Spleen (tissue), 11 donors: ENCODE measurements around the gene STRIP2. TPM values are rescaled to one million over a fixed set of nuclear protein-coding genes. Genes with fewer than 3 reads are reported as not detected.
"Not testable (repeated sequence)": the region's sequence is repeated elsewhere in the genome, so short reads cannot be mapped to it uniquely, and the experiment has no call there.

Experiments
- DNase-seq: peaks from one replicate; pipeline ENCODE4 v3.0.0-alpha.2; 2020
- H3K27ac ChIP-seq, 8 donors: fragments of 200-600 bp; sonication (generic) in 7 of 8; 1 replicate in 4 of 8; 2 replicates in 4 of 8; pipeline versions ENCODE4 v1.5.0 to v1.8.0; 2016 to 2021; ENCODE audit warnings: inconsistent platforms in 4 of 8, mild to moderate bottlenecking in 4 of 8, moderate library complexity in 1 of 8
- H3K27me3 ChIP-seq, 7 donors: fragments of 200-600 bp; sonication (generic) in 6 of 7; replicated peaks in 1 of 7; 1 replicate in 4 of 7; 2 replicates in 3 of 7; pipeline versions ENCODE4 v1.5.0 to v1.8.0; 2016 to 2021; ENCODE audit warnings: inconsistent platforms in 3 of 7, mild to moderate bottlenecking in 1 of 7
- H3K36me3 ChIP-seq, 6 donors: fragments of 200-600 bp; sonication (generic) in 5 of 6; 1 replicate in 4 of 6; 2 replicates in 2 of 6; pipeline versions ENCODE4 v1.5.0 to v1.8.0; 2016 to 2021; ENCODE audit warnings: inconsistent platforms in 2 of 6
- H3K4me1 ChIP-seq, 6 donors: fragments of 200-600 bp; sonication (generic) in 5 of 6; 1 replicate in 3 of 6; 2 replicates in 3 of 6; pipeline versions ENCODE4 v1.5.0 to v1.8.0; 2016 to 2021; ENCODE audit warnings: inconsistent platforms in 3 of 6
- H3K4me3 ChIP-seq, 8 donors: fragments of 200-600 bp; sonication (generic) in 7 of 8; 1 replicate in 4 of 8; 2 replicates in 4 of 8; pipeline versions ENCODE4 v1.5.0 to v1.8.0; 2016 to 2021; ENCODE audit warnings: inconsistent platforms in 4 of 8, mild to moderate bottlenecking in 4 of 8, moderate library complexity in 2 of 8
- H3K9me3 ChIP-seq, 8 donors: fragments of 200-600 bp; sonication (generic) in 7 of 8; 1 replicate in 4 of 8; 2 replicates in 4 of 8; pipeline versions ENCODE4 v1.5.0 to v1.8.0; 2016 to 2021; ENCODE audit warnings: inconsistent platforms in 4 of 8
- POLR2A ChIP-seq, 3 donors: fragments of 450-650 bp; IDR thresholded peaks; one replicate each; pipeline ENCODE4 v1.5.1; 2017; ENCODE audit warnings: antibody characterized with exemption in 3 of 3, mild to moderate bottlenecking in 1 of 3
- POLR2AphosphoS5 ChIP-seq, 3 donors: sonication (generic); formaldehyde crosslinking; IDR thresholded peaks; one replicate each; pipeline ENCODE4 v1.5.1; 2017; ENCODE audit warnings: antibody characterized with exemption in 3 of 3
- WGBS, 5 donors: extraction: QIAGEN DNeasy Blood & Tissue Kit in 3 of 5; methylation state at CpG; one replicate each; pipeline versions ENCODE4 v1.1.5 to v1.1.7; 2013 to 2018; 5-methylcytosine and 5-hydroxymethylcytosine counted together
- intact Hi-C: fragments of 100-400 bp; cut with DNase I; formaldehyde crosslinking; loops from one replicate; pipeline ENCODE4 v1.15.0; 2023; ENCODE audit warnings: low total_unique reads
- polyA plus RNA-seq, 3 donors: library from polyadenylated mRNA; stranded (reverse); fragments of 200-250 nt; gene quantifications; one replicate each; pipeline ENCODE4 v1.2.1, GENCODE V29; 2013
- total RNA-seq, 7 donors: library from RNA; depleted of rRNA in 3 of 7; stranded (reverse); fragments of >200 nt in 3 of 7; fragmentation: NEBNext Ultra II Directional in 4 of 7; extraction: Animal tissue kit (Norgen Biotek cat#: 25700) in 4 of 7; gene quantifications; one replicate each; pipeline versions ENCODE4 v1.1.0 to v1.2.1, GENCODE V29; 2016 to 2021
- TF ChIP-seq, protein P1 (sequence below), 11 experiments: fragments of 200-600 bp in 7 of 11; fragments of 450-650 bp in 4 of 11; sonication (generic) in 4 of 11; IDR thresholded peaks in 8 of 11; conservative IDR thresholded peaks in 3 of 11; 1 replicate in 7 of 11; 2 replicates in 4 of 11; pipeline versions ENCODE4 v1.4.0 to v1.8.0; 2016 to 2021; ENCODE audit warnings: antibody characterized with exemption in 11 of 11, inconsistent platforms in 4 of 11, mild to moderate bottlenecking in 1 of 11
- donor health status: healthy with polysubstance abuse.
- donor health status: DM: no; HTN: no; CAD: no; lungs with moderate emphysema.
- donor health status: DM: no; HTN: no; CAD: no.
- donor health status: Bipolar disorder and iron deficiency.
- donor health status: healthy.
- donor health status: DM: no; HTN: no; CAD: no.
- donor health status: DM: yes; HTN: yes; CAD: no.

The STRIP2 gene
- total and polyA plus RNA-seq, 10 donors: 0.60 to 2.2 (median 1.3) TPM

DNA sequence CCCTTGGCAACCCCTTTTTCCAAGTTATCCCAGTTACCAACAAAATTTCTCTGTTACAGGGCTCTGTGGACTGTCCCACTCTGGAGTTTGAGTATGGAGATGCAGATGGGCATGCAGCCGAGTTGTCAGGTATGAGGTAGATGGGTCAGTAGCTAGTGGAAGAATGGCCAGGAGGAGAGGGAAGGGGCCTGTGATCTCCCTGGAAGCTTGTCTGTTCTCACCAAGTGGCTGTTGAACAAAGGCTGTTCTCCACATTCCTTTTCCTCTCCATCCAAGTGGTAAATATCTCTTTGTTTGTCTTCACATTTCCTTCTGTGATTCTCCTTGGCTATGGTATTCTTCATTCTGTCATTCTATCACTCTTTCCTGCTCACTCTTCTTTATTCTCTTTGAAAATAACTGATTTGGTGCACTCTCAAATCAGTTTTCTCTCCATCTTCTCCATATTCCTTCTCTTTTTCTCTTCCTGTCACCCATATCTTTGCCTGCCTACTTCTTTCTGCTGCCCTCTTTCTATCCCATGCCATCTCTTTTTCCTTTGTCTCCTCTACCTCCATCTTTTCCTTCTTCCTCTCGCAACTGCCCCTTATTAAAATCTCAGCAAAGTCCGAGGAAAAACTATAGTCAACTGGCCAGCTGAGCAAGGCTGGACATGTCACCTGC is 5.9 kb downstream of the STRIP2 start:
- H3K36me3 ChIP-seq: no peaks in the 10 kb centered on the region
- intact Hi-C loops: no loop called here
- no peaks in the 10 kb centered on the region for H3K9me3 ChIP-seq
- TF ChIP-seq POLR2A (IDR thresholded peaks at IDR 0.05) (no peak), POLR2AphosphoS5 (IDR thresholded peaks at IDR 0.05) (no peak)
- TF ChIP-seq, protein P1, sequence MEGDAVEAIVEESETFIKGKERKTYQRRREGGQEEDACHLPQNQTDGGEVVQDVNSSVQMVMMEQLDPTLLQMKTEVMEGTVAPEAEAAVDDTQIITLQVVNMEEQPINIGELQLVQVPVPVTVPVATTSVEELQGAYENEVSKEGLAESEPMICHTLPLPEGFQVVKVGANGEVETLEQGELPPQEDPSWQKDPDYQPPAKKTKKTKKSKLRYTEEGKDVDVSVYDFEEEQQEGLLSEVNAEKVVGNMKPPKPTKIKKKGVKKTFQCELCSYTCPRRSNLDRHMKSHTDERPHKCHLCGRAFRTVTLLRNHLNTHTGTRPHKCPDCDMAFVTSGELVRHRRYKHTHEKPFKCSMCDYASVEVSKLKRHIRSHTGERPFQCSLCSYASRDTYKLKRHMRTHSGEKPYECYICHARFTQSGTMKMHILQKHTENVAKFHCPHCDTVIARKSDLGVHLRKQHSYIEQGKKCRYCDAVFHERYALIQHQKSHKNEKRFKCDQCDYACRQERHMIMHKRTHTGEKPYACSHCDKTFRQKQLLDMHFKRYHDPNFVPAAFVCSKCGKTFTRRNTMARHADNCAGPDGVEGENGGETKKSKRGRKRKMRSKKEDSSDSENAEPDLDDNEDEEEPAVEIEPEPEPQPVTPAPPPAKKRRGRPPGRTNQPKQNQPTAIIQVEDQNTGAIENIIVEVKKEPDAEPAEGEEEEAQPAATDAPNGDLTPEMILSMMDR (IDR thresholded peaks at IDR 0.05 in 8 of 11, conservative IDR thresholded peaks at IDR 0.05 in 3 of 11): no peak
- no peak overlapping the region for H3K27ac ChIP-seq
- DNase-seq: no peak
- 88 to 100% (median 95%) methylated on average over 3 of the region's 3 CpGs for WGBS, 5 donors
- peaks cover 0 to 5% (median 2%) of the 10 kb centered on the region in 6 donors for H3K4me1 ChIP-seq
- no peak overlapping the region for H3K4me3 ChIP-seq
- peaks cover 0 to 17% (median under 1%) of the 10 kb centered on the region in 7 donors for H3K27me3 ChIP-seq

DNA sequence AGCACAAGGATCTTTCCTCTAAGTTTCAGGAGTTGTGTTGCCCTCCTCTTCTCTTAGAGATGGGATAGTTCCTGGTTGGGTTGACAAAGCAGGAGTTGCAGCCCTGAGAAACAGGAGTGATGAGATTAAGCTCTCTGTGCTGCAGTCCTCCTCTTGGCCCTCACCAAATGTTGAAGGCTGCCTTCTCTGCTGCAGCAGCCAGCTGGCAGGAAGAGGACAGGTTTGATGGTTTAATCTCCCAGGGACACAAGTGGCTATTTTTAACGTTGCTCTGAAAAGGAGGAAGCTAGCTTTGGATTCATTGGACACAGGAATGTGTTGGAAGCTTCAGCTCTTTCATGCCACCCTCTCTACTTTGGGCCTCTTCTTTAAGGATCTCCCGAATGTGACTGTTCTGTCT is 9.4 kb downstream of the STRIP2 start:
- Histone ChIP-seq H3K27me3 (no peaks in the 10 kb centered on the region), H3K4me1 (no peaks in the 10 kb centered on the region), H3K27ac (no peak overlapping the region), H3K4me3 (no peak overlapping the region), H3K36me3 (no peaks in the 10 kb centered on the region), H3K9me3 (peaks cover 0 to 8% (median 6%) of the 10 kb centered on the region in 8 donors)
- no peak for DNase-seq
- intact Hi-C loops: no loop called here
- TF ChIP-seq, protein P1 (IDR thresholded peaks at IDR 0.05 in 8 of 11, conservative IDR thresholded peaks at IDR 0.05 in 3 of 11): no peak
- no peak for TF ChIP-seq POLR2AphosphoS5 (IDR thresholded peaks at IDR 0.05)
- TF ChIP-seq POLR2A (IDR thresholded peaks at IDR 0.05): no peak
- WGBS, 5 donors: 32 to 50% (median 37%) methylated on average over 2 of the region's 2 CpGs

DNA sequence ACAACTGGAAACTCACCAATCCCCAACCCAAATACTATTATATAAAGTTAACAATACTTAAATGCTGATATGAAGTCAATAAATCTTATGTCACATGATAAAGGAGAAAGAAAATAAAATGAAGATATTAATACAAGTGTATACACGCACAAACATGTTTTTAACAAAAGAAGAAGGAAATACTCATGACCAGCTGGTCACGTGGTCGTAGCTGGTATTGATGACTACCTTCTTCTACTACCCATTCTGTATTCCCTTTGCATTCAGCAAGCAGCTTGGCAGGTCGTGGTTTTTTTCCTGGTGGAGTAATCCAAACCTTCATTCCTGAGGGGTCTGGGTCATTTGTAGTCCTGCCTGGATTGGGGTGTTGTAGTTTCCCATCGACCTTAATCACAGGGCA is 10.5 kb downstream of the STRIP2 start:
- intact Hi-C loops, H3K36me3 ChIP-seq, H3K27me3 ChIP-seq, H3K4me3 ChIP-seq, H3K27ac ChIP-seq, H3K4me1 ChIP-seq, DNase-seq: not testable (repeated sequence)
- peaks cover 0 to 18% (median 14%) of the 10 kb centered on the region in 8 donors for H3K9me3 ChIP-seq
- WGBS, 5 donors: 83 to 95% (median 85%) methylated on average over 5 of the region's 5 CpGs

DNA sequence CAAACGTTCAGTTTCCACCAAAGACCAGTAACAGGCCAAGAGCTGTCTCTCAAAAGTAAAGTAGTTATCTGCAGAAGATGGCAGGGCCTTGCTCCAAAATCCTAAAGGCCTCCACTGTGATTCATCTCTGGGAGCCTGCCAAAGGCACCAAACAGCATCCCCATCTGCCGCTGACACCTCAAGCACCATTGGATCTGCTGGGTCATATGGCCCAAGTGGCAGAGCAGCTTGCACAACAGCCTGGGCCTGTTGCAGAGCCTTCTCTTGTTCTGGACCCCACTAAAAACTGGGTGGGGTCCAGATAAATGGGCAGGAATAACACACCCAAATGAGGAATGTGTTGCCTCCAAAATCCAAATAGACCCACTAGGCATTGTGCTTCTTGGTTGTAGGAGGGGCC is 12.7 kb downstream of the STRIP2 start:
- H3K27ac ChIP-seq, H3K4me3 ChIP-seq, intact Hi-C loops, H3K4me1 ChIP-seq, DNase-seq, H3K27me3 ChIP-seq, H3K36me3 ChIP-seq: not testable (repeated sequence)
- WGBS, 5 donors: 47 to 92% (median 50%) methylated on average over 1 to 2 of the region's 2 CpGs
- peaks cover 0 to 18% (median 14%) of the 10 kb centered on the region in 8 donors for H3K9me3 ChIP-seq

DNA sequence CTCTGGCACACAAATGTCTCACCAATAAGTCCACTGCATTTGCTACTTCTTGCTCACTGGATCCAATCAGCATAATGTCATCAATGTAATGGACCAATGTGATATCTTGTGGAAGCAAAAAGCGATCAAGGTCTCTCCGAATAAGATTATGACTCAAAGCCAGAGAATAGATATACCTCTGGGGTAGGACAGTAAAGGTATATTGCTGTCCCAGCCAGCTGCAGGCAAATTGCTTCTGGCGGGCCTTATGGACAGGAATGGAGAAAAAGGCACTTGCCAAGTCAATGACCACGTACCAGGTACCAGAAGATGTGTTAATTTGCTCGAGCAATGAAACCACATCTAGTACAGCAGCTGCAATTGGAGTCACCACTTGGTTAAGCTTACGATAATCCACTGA is 13.2 kb downstream of the STRIP2 start:
- DNase-seq, H3K27me3 ChIP-seq, H3K4me1 ChIP-seq, H3K4me3 ChIP-seq, H3K36me3 ChIP-seq, intact Hi-C loops, H3K27ac ChIP-seq: not testable (repeated sequence)
- peaks cover 0 to 18% (median 14%) of the 10 kb centered on the region in 8 donors for H3K9me3 ChIP-seq
- WGBS, 5 donors: 92 to 97% (median 95%) methylated on average over 6 of the region's 6 CpGs

DNA sequence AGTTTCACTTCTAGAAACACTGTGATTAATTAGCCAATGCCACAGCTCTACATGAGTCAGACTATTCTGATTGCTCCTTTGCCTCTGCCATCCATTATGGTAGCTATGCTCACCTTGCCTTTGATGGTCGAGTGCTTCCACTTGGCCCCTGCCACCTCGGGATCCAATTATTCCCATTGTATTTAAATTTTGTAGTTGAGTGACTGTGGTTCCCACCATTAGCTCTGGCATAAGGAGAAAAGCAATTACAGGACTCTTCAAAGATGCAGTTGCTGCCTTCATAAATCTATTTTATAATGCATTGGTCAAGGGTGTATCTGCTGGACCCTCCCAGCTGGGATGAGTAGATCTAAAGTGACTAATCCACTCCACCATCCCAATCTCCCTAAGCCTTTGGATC is 14.4 kb downstream of the STRIP2 start:
- H3K4me1 ChIP-seq, H3K4me3 ChIP-seq, H3K27me3 ChIP-seq, intact Hi-C loops, H3K36me3 ChIP-seq, DNase-seq, H3K27ac ChIP-seq: not testable (repeated sequence)
- WGBS, 5 donors: 91 to 100% (median 92%) methylated on average over 2 of the region's 2 CpGs
- peaks cover 0 to 18% (median 14%) of the 10 kb centered on the region in 8 donors for H3K9me3 ChIP-seq
